Peyer's patch (tissue), 4 donors: ENCODE results near the gene CELF4.

ENCODE experiments used
- CTCF ChIP-seq, 6 experiments: fragments of 450-650 bp in 4 of 6; fragments of 200-600 bp in 2 of 6; sonication (generic) in 1 of 6; IDR thresholded peaks; one replicate each; pipeline ENCODE4 v1.5.1; 2017 to 2019; ENCODE audit warnings: antibody characterized with exemption in 6 of 6, mild to moderate bottlenecking in 3 of 6, moderate library complexity in 1 of 6
- POLR2A ChIP-seq, 2 donors: fragments of 450-650 bp; IDR thresholded peaks; one replicate each; pipeline ENCODE4 v1.5.1; 2017; ENCODE audit warnings: antibody characterized with exemption in 2 of 2, mild to moderate bottlenecking in 2 of 2, moderate library complexity in 2 of 2

- TF ChIP-seq CTCF (IDR thresholded peaks at IDR 0.05) (no peak), POLR2A (IDR thresholded peaks at IDR 0.05) (no peak)
These were observed 120.2 kb downstream of the CELF4 start for GRCh38 chr18:37445368-37445767.
